GM15510 (cell line): ENCODE results near the gene PCNP.

Experiments
- POLR2A ChIP-seq: IDR thresholded peaks from 3 replicates; pipeline ENCODE4 v1.6.1; 2011; ENCODE audit warnings: borderline replicate concordance; ENCODE audit not compliant: insufficient read length; ENCODE audit errors: extremely low read depth

PCNP gene

GRCh38 chr3:101640256-101640655 is 66.3 kb downstream of the PCNP start:
- no peak for TF ChIP-seq POLR2A

- TF ChIP-seq POLR2A, result no peak
These were observed 68.5 kb downstream of the PCNP start for GRCh38 chr3:101642441-101642840.

- no peak for TF ChIP-seq POLR2A
These were observed 69.2 kb downstream of the PCNP start for GRCh38 chr3:101643009-101643844.
